ENCODE results near the gene ROR2. TPM values are rescaled to one million over a fixed set of nuclear protein-coding genes. Genes with fewer than 3 reads are reported as not detected.

Gene ROR2
- total and polyA plus RNA-seq, 2 of the 8 experiments (the other 6 are each of a cell fraction or from before 2014, with no cell fraction given): 2.7 to 4.3 TPM

DNA sequence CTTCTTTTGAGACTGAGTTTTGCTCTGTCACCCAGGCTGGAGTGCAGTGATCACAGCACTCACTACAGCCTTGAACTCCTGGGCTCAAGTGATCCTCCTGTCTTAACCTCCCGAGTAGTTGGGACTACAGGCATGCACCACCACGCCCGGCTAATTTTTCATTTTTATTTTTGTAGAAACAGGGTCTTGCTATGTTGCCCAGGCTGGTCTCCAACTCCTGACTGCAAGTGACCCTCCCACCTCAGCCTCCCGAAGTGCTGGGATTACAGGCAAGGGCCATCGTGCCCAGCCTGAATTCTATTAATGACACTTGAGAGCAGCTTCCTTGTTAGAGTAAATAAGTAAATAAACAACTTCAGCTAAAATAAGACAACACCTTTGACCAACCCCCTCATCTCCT, 12.3 kb downstream of the ROR2 start:
- ChIA-PET CTCF (ENCODE audit: partially characterized antibody) (interaction anchor here (0.5 to 4.5 kb wide), 8 partner anchors 8 to 201 kb away, joined by 3 to 31 read pairs (median 4); no protein-coding TSS in a partner anchor), POLR2A (ENCODE audit: partially characterized antibody) (interaction anchor here (1.6 kb wide), 1 partner anchor 14 kb away, joined by 4 read pairs; no protein-coding TSS in a partner anchor)
- Histone ChIP-seq H3K27me3 (replicated peaks in 1 of 4; ENCODE audit: control insufficient read depth in 3 of 4, extremely low read depth in 1 of 4, insufficient read depth in 3 of 4, low read length in 3 of 4) (no peaks in the 10 kb centered on the region; a peak in 1 of 7 replicates), H3K23me2 (ENCODE audit: low read depth, low read length) (no peaks in the 10 kb centered on the region), H3K9me3 (ENCODE audit: insufficient read depth in 2 of 2, low read depth in 1 of 2, low read length in 1 of 2) (no peaks in the 10 kb centered on the region), H3K23ac (ENCODE audit: insufficient read length) (no peak overlapping the region), H3K36me3 (ENCODE audit: control insufficient read depth in 2 of 4, insufficient read depth in 4 of 4, low read length in 3 of 4) (no peaks in the 10 kb centered on the region), H3K79me2 (ENCODE audit: control insufficient read depth in 1 of 2, insufficient read depth in 2 of 2, low read length in 2 of 2) (no peaks in the 10 kb centered on the region), H3K79me1 (ENCODE audit: low read depth, low read length) (peaks cover 2% of the 10 kb centered on the region; the same call in 1 of the 2 replicates), H4K5ac (ENCODE audit: insufficient read length, low read depth, low read length) (no peak overlapping the region), H3K4ac (replicated peaks; ENCODE audit: insufficient read length, low read depth, low read length) (no peak overlapping the region), H2BK120ac (replicated peaks; ENCODE audit: low read depth, low read length) (no peak overlapping the region), H3K4me2 (ENCODE audit: insufficient read depth in 1 of 2, low read depth in 2 of 2, low read length in 2 of 2) (no peak overlapping the region), H3K4me1 (replicated peaks in 1 of 4; ENCODE audit: control insufficient read depth in 3 of 4, insufficient read depth in 4 of 4, low read length in 3 of 4) (peaks cover 0 to 10% (median 2%) of the 10 kb centered on the region in 4 experiments; a peak in 3 of 7 replicates), H3K14ac (ENCODE audit: insufficient read length) (no peak overlapping the region), H4K20me1 (replicated peaks in 1 of 2; ENCODE audit: control insufficient read depth in 1 of 2, insufficient read depth in 2 of 2, low read length in 2 of 2) (peaks cover 0 to 3% of the 10 kb centered on the region in 2 experiments), H3K18ac (ENCODE audit: extremely low read depth, low read length) (no peak overlapping the region), H3K9ac (replicated peaks in 1 of 4; ENCODE audit: extremely low read depth in 1 of 4, low read depth in 3 of 4, low read length in 3 of 4) (no peak overlapping the region), H4K91ac (replicated peaks; ENCODE audit: insufficient read length, low read length) (no peak overlapping the region), H3K56ac (replicated peaks; ENCODE audit: insufficient read length, low read depth, low read length) (no peak overlapping the region), H2BK20ac (ENCODE audit: low read length) (no peak overlapping the region), H3K27ac (ENCODE audit: low read depth, low read length) (no peak overlapping the region), H2BK12ac (ENCODE audit: low read depth, low read length) (no peak overlapping the region), H2AK5ac (ENCODE audit: low read depth, low read length) (no peak overlapping the region), H2BK5ac (ENCODE audit: low read depth, low read length) (no peak overlapping the region), H3K4me3 (ENCODE audit: extremely low read depth in 1 of 4, insufficient read depth in 2 of 4, low read depth in 3 of 4, low read length in 4 of 4) (no peak overlapping the region), H4K8ac (ENCODE audit: extremely low read depth, insufficient read depth, low read length) (no peak overlapping the region), H2BK15ac (ENCODE audit: low read length) (no peak overlapping the region), H2AFZ (ENCODE audit: low read length) (no peak overlapping the region)
- TF ChIP-seq CHD1 (IDR thresholded peaks at IDR 0.05; ENCODE audit: low read depth, low read length): no peak
- TF ChIP-seq TBP (IDR thresholded peaks at IDR 0.05; ENCODE audit: low read depth, low read length): no peak
- FAIRE-seq (no peak), DNase-seq (ENCODE audit: low read depth in 1 of 2, low spot score in 2 of 2) (no peak)
- WGBS, 2 experiments (ENCODE audit: extremely low coverage in 1 of 2, insufficient coverage in 1 of 2, insufficient read length in 1 of 2, insufficient replicate concordance in 2 of 2, low coverage in 1 of 2, low lambda C conversion rate in 2 of 2, missing lambda C conversion rate in 1 of 2): 92% methylated on average over 5 of the region's 5 CpGs; no CpG with 5 or more reads in 1 of the 2 experiments

Data from H1 (cell line).